Lower lobe of right lung (tissue), 2 donors: Measurements from ENCODE around the gene USP47. TPM values are rescaled to one million over a fixed set of nuclear protein-coding genes. Genes with fewer than 3 reads are reported as not detected.

Source experiments
- ATAC-seq, 2 donors: fragments of 200-7000 bp; cut with Tn5 transposase; one replicate each; pipeline ENCODE4 v1.9.1; 2020 to 2022; ENCODE audit warnings: mild to moderate bottlenecking in 2 of 2, moderate library complexity in 2 of 2
- DNase-seq: peaks from one replicate; pipeline ENCODE4 v3.0.0-alpha.2; 2020
- H3K27ac ChIP-seq: fragments of 200-600 bp; one replicate; pipeline ENCODE4 v1.8.0; 2022
- H3K27me3 ChIP-seq: fragments of 200-600 bp; one replicate; pipeline ENCODE4 v1.8.0; 2022; ENCODE audit warnings: low read depth
- H3K36me3 ChIP-seq: fragments of 200-600 bp; one replicate; pipeline ENCODE4 v1.8.0; 2022; ENCODE audit warnings: mild to moderate bottlenecking
- H3K4me1 ChIP-seq: fragments of 200-600 bp; one replicate; pipeline ENCODE4 v1.8.0; 2022
- H3K4me3 ChIP-seq: fragments of 200-600 bp; one replicate; pipeline ENCODE4 v1.8.0; 2022; ENCODE audit warnings: mild to moderate bottlenecking
- H3K9me3 ChIP-seq: fragments of 200-600 bp; one replicate; pipeline ENCODE4 v1.8.0; 2022
- intact Hi-C: fragments of 100-400 bp; cut with DNase I; formaldehyde crosslinking; loops from one replicate; pipeline ENCODE4 v1.11.0; 2022
- total RNA-seq: library from RNA; stranded (reverse); fragmentation: NEBNext Ultra II Directional; extraction: Animal tissue kit (Norgen Biotek cat#: 25700); gene quantifications from one replicate; pipeline ENCODE4 v1.2.1, GENCODE V29; 2021
- TF ChIP-seq, protein P1 (sequence below): fragments of 200-600 bp; IDR thresholded peaks from one replicate; pipeline ENCODE4 v1.8.0; 2022; ENCODE audit warnings: antibody characterized with exemption, mild to moderate bottlenecking
- donor health status: DM: no; HTN: yes; CAD: no; lungs with severe emphysema.

USP47 gene
- total RNA-seq, 1 donor from 2014 or later = 45.2 TPM

DNA sequence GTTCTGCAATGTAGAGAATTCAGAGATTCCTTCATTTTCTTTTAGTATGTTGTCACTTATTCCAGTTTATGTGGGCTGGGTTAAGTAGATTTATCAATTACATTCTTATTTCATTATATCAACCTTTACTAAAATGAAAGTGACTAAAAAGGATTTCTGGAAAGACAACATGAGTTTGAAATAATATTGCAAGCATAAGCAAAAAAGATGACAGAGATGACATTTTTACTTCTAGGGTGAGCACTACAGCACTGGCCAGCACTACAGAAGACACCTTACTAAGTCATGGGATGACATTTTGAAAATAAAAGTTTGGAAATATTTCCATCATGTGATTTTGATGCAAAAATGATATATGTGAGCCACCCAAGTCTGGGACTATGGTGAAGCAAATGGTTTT is 2.1 kb upstream of the USP47 start:
- no peak for DNase-seq
- TF ChIP-seq, protein P1, sequence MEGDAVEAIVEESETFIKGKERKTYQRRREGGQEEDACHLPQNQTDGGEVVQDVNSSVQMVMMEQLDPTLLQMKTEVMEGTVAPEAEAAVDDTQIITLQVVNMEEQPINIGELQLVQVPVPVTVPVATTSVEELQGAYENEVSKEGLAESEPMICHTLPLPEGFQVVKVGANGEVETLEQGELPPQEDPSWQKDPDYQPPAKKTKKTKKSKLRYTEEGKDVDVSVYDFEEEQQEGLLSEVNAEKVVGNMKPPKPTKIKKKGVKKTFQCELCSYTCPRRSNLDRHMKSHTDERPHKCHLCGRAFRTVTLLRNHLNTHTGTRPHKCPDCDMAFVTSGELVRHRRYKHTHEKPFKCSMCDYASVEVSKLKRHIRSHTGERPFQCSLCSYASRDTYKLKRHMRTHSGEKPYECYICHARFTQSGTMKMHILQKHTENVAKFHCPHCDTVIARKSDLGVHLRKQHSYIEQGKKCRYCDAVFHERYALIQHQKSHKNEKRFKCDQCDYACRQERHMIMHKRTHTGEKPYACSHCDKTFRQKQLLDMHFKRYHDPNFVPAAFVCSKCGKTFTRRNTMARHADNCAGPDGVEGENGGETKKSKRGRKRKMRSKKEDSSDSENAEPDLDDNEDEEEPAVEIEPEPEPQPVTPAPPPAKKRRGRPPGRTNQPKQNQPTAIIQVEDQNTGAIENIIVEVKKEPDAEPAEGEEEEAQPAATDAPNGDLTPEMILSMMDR = no peak

DNA sequence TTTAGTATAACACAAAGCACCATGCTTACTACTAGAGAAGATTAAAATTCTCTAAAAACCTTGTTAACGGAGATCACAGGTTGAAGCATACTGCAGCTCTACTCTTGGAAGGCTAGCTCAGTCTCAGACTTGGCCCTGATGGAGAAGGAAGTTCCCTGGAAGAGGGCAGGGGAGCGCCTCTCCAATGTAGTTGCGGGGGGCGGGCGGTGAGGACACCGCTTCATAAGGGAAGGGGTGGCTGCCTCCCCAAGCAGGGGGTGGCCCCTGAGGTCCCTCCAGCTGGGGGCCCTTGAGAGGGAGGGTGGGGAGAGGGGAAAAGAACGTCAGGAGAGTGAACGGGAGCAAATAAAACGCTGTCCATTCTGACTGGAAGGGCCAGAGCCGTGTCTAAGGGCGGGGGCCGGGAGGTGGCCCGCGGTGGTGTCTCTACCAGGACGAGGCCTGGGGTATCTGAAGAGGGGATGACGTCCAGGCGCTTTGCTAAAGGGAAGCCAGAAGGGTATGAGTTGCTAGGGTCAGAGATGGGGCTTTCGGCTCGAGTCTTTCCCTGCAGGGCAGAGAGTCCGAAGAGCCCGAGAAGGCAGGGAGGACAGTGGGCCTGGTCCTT is 553 bp upstream of the USP47 start:
- ATAC-seq = peak; percentile 77
- DNase-seq = no peak
- TF ChIP-seq, protein P1 = peak; percentile 61
- Histone ChIP-seq H3K4me3 (peak overlapping the region; percentile 72), H3K27ac (peak overlapping the region; percentile 97), H3K36me3 (no peaks in the 10 kb centered on the region), H3K9me3 (no peaks in the 10 kb centered on the region), H3K4me1 (peaks cover 35% of the 10 kb centered on the region), H3K27me3 (no peaks in the 10 kb centered on the region)
- intact Hi-C loops = no loop called here

More for the DNA sequence above, 2.1 kb upstream of the USP47 start:
- ATAC-seq = no peak
- intact Hi-C loops = no loop called here
- H3K9me3 ChIP-seq = no peaks in the 10 kb centered on the region
- H3K27me3 ChIP-seq = no peaks in the 10 kb centered on the region
- no peak overlapping the region for H3K4me3 ChIP-seq
- H3K27ac ChIP-seq = no peak overlapping the region
- peaks cover 20% of the 10 kb centered on the region for H3K4me1 ChIP-seq
- no peaks in the 10 kb centered on the region for H3K36me3 ChIP-seq

DNA sequence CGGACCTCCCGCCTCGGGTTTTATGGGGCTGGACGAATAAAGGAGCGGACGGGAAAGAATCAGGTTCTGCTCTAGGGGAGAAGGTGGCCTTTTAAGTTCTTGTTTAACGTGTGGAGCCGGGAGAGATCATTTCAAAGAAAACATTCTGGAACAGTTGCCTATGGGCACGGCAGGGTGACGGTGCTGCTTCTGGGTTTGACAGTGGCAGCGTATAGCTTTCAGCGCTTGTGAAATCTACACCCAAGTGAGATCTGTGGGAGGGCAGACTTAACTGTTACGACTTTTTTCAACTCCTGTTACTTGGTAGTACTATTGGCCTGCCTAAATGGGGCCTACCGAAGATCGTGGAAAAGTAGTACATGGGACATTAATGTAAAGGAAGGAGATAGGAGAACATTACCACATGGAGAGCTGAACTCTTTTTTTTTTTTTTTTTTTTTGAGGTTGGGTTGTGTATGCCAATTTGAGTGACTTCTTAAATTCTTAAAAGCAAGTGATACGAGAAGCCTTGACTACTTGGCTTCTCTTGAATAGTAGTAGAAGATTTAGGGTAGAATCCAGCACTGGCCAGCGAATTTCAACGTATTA is 743 bp downstream of the USP47 start:
- H3K4me1 ChIP-seq = peaks cover 48% of the 10 kb centered on the region
- no peaks in the 10 kb centered on the region for H3K27me3 ChIP-seq
- H3K36me3 ChIP-seq = no peaks in the 10 kb centered on the region
- H3K4me3 ChIP-seq = peak overlapping the region; percentile 72
- H3K27ac ChIP-seq = peak overlapping the region; percentile 97
- H3K9me3 ChIP-seq = no peaks in the 10 kb centered on the region
- ATAC-seq (peak; percentile 82 to 84), DNase-seq (peak; percentile 71)
- intact Hi-C loops = no loop called here
- TF ChIP-seq, protein P1 = no peak

DNA sequence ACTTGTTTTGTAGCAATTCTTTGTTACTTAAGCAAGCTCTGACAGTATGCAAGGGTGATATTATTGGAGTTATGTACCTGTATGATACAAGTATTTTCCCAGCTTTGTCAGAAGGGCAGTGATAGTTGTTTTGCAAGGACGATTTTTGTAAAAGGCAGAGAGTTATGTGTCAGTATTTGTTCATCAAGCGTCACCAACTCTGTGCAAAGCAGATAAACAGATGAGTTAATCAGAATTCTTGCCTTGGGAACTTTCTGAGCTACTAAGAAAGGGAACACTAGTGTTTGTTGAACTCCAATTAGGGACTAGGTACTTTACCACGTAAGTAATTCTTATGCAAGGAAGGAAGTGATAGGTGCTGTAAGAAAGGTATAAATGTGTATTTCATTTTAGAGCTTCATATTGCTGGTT is 1.4 kb downstream of the USP47 start:
- H3K27ac ChIP-seq = peak overlapping the region; percentile 97
- ATAC-seq (peak in 1 of 2 donors; percentile 62), DNase-seq (no peak)
- H3K4me1 ChIP-seq = peaks cover 55% of the 10 kb centered on the region
- TF ChIP-seq, protein P1 = no peak
- intact Hi-C loops = no loop called here
- no peaks in the 10 kb centered on the region for H3K36me3 ChIP-seq
- H3K9me3 ChIP-seq = no peaks in the 10 kb centered on the region
- no peaks in the 10 kb centered on the region for H3K27me3 ChIP-seq
- H3K4me3 ChIP-seq = peak overlapping the region; percentile 72

DNA sequence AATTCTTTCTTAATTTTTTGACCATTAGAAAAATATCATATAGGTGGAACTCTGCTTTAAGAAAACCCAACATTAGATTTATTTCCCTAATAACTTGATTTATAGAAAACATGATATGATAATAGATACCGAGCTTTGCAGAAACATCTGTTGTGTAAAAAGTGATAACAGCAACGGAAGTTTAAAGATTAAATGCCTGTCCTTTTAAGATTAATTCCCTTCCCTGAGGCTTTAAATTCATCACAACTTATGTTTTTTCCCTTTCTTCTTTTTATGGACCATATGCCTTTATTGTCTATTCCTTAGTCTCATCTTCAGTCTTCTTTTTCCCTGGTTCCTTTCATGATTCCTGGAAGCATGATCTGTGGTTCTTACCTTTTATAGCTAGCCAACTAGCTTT is 1.9 kb downstream of the USP47 start:
- intact Hi-C loops = no loop called here
- Histone ChIP-seq H3K36me3 (no peaks in the 10 kb centered on the region), H3K4me1 (peaks cover 59% of the 10 kb centered on the region), H3K27ac (peak overlapping the region; percentile 97), H3K27me3 (no peaks in the 10 kb centered on the region), H3K9me3 (no peaks in the 10 kb centered on the region), H3K4me3 (peak overlapping the region; percentile 72)
- TF ChIP-seq, protein P1 = no peak
- ATAC-seq (no peak), DNase-seq (no peak)
